VCaP (cell line): ENCODE measurements around the gene CDC5L.

Experiments
- H3K27ac ChIP-seq: fragments of 450-650 bp; 2 replicates; pipeline ENCODE4 v1.5.1; 2017
- TF ChIP-seq, protein P1 (sequence below): fragments of 450-650 bp; conservative IDR thresholded peaks from 2 replicates; pipeline ENCODE4 v1.5.1; 2017; ENCODE audit warnings: mild to moderate bottlenecking, moderate library complexity

Gene CDC5L

DNA sequence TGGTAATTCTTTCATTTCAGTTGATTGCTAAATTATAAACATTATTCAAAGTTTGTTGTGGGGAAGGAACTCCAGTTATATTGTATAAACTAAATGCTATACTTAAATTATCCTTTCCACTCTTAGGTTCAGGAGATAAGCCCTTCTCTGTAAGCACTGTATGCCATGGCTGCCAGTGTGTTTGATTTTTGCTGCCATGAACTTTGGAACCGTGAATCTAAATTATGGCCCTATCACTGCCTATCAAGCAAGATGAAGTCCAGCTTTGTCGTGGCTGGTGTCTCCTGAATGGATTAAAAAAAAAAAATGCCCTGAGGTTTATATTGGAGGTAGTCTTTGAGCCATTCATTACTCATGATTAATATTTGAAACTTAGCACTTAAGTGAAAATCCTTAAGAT, 44.7 kb downstream of the CDC5L start:
- TF ChIP-seq, protein P1, sequence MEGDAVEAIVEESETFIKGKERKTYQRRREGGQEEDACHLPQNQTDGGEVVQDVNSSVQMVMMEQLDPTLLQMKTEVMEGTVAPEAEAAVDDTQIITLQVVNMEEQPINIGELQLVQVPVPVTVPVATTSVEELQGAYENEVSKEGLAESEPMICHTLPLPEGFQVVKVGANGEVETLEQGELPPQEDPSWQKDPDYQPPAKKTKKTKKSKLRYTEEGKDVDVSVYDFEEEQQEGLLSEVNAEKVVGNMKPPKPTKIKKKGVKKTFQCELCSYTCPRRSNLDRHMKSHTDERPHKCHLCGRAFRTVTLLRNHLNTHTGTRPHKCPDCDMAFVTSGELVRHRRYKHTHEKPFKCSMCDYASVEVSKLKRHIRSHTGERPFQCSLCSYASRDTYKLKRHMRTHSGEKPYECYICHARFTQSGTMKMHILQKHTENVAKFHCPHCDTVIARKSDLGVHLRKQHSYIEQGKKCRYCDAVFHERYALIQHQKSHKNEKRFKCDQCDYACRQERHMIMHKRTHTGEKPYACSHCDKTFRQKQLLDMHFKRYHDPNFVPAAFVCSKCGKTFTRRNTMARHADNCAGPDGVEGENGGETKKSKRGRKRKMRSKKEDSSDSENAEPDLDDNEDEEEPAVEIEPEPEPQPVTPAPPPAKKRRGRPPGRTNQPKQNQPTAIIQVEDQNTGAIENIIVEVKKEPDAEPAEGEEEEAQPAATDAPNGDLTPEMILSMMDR: no peak
- peak overlapping the region; percentile 63 for H3K27ac ChIP-seq

DNA sequence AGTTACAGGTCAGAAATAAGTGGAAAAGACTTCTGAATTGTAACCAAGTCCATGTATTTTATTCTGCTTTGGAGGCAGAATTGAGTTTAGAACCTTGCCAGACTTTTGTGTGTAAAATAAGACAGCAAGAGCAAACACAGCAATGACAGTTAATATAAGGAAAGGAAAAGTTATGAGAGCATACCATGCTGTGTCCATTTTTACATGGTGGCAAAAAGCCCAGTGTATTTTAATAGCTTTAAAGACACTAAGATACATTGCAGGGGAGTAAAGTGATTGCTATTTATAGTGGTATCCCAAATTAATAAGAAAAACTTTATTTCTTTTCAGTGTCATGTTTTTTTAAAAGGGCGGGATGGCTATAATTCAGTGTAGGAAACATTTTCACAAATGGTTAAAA, 45.2 kb downstream of the CDC5L start:
- TF ChIP-seq, protein P1: no peak
- peak overlapping the region; percentile 63 for H3K27ac ChIP-seq

DNA sequence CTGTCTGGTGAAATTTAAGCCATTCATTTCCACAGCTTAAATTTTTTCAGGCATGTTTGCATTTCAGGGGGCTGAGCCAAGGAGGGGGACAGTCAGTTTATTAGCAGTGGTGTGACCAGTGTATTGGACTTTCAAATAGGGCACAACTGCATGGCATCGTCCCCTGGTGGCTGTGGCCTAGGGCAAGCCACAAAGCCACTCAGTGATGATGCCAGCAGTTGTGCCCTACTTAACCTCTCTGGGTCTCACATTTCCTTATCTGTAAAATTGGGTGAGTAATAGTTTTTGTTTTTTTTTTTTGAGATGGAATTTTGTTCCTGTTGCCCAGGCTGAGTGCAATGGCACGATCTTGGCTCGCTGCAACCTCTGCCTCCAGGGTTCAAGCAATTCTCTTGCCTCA, 48.0 kb downstream of the CDC5L start:
- TF ChIP-seq, protein P1: no peak
- no peak overlapping the region for H3K27ac ChIP-seq

DNA sequence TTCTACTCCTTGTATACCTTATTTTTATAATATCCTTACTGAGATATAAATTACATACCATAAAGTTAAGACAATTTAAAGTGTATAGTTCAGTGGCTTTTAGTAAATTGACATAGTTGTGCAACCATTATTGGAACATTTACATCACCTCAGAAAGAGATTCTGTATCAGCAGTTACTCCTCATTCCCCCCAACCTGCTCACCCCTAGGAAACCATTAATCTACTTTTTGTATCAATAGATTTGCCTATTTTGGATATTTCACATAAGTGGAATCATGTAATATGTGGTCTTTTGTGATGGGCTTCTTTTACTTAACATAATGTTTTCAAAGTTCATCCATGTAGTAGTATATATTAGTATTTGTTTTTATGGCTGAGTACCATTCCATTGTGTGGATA, 51.3 kb downstream of the CDC5L start:
- TF ChIP-seq, protein P1: no peak
- no peak overlapping the region for H3K27ac ChIP-seq

DNA sequence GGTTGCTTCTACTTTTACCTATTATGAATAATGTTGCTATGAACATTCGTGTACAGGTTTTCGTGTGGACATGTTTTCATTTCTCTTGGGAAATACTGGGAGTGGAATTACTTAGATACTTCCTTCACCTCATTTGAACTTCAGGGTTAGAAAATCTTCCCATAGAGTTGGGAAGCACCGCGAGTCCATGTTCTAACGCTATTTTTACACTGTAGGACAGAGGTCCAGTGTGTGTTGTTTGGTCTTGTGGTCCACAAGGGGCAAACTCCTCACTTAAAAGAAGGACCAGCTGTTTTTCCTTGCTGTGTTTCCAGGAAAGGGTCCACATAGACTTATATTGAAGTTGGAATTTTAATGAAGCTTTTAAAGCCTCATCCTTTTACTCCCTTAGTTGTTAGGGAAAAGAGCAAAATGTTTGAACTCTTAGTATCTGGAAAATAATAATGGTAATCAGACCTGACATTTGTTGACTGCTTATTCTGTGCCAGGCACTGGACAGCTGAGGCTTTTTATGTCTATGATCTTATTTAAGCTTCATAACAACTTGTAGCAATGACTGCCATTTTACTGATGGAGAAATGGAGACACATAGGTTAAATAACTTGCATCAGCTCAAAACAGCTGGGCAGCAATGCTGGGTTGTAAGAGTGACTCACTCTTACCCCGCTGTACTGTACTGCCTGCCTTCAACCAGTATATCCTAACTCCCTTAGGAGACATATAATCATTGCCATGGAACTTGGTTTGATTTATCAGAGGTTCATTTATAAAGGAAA, 52.0 kb downstream of the CDC5L start:
- TF ChIP-seq, protein P1: no peak

DNA sequence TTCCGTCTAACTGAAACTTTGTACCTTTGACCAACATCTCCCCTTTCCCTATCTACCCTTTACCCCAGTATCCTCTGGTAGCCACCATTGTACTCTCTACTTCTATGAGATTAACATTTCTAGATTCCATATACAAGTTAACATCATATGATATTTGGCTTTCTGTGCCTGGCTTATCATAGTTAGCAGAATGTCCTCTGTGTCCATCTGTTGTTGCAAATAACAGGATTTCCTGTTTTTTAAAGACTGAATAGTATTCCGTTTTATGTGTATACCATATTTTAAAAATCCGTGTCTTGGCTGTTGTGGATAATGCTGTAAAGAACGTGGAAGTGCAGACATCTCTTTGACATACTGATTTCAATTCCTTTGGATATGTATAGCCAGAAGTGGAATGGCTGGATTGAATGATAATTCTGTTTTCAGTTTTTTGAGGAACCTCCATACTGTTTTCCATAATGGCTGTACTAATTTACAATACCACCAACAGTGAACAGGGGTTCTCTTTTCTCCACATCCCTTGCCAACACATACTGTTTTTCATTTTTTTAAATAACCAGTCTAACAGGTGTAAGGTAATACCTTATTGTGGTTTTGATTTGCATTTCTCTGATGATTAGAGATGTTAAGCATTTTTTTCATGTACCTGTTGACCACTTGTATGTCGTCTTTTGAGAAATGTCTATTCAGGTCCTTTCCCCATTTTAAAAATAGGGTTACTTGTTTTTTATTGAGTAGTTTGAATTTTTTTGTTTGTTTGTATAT, 53.8 kb downstream of the CDC5L start:
- H3K27ac ChIP-seq: no peak overlapping the region
- TF ChIP-seq, protein P1: no peak

More for the DNA sequence above, 52.0 kb downstream of the CDC5L start:
- H3K27ac ChIP-seq: no peak overlapping the region

DNA sequence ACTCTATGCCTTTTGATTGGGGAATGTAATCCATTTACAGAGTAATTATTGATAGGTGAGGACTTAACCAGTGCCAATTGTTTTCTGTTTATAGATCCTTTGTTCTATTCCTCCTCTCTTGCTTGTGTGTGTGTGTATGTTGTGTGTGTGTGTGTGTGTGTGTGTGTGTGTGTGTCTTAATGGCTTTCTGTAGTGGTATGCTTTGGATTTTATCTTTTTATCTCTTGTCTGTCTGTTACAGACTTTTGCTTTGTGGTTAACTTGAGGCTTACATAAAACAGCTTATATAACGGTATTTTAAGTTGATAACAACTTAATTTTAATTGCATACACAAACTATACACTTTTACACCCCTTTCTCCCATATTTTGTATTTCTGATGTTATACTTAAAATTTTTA, 54.7 kb downstream of the CDC5L start:
- H3K27ac ChIP-seq: no peak overlapping the region

More for the DNA sequence above, 54.7 kb downstream of the CDC5L start:
- TF ChIP-seq, protein P1: no peak
